Mucosa of gallbladder (tissue), 1 donor: Measurements from ENCODE around the gene CRHR1. TPM values are rescaled to one million over a fixed set of nuclear protein-coding genes. Genes with fewer than 3 reads are reported as not detected.
A peak's percentile ranks its signal among the peaks of the same experiment; 100 is the strongest.
"Not testable (repeated sequence)": the region's sequence is repeated elsewhere in the genome, so short reads cannot be mapped to it uniquely, and the experiment has no call there.

ENCODE experiments used
- DNase-seq: peaks from one replicate; pipeline ENCODE4 v3.0.0-alpha.2; 2020; ENCODE audit warnings: low spot score
- total RNA-seq: library from RNA; stranded (reverse); gene quantifications from one replicate; pipeline ENCODE4 v1.2.1, GENCODE V29; 2021
- donor health status: DM: no; HTN: no; CAD: no.

Gene CRHR1
- total RNA-seq, 1 donor from 2014 or later = not detected

- DNase-seq = no peak
These were observed 61.5 kb downstream of the CRHR1 start for GRCh38 chr17:45845376-45846185.

GRCh38 chr17:45846223-45846622 is 62.1 kb downstream of the CRHR1 start:
- DNase-seq = no peak

- DNase-seq = no peak
These were observed 62.5 kb downstream of the CRHR1 start for GRCh38 chr17:45846646-45847045.

GRCh38 chr17:45847101-45847500 is 63.0 kb downstream of the CRHR1 start:
- DNase-seq = no peak

- no peak for DNase-seq
These were observed 63.6 kb downstream of the CRHR1 start for GRCh38 chr17:45847747-45848146.

- DNase-seq = no peak
These were observed 64.3 kb downstream of the CRHR1 start for GRCh38 chr17:45848405-45848804.

GRCh38 chr17:45848868-45849535 is 64.9 kb downstream of the CRHR1 start:
- no peak for DNase-seq

GRCh38 chr17:45849536-45849990 is 65.4 kb downstream of the CRHR1 start:
- no peak for DNase-seq

GRCh38 chr17:45850011-45850410 is 65.9 kb downstream of the CRHR1 start:
- DNase-seq = no peak

GRCh38 chr17:45850468-45850867 is 66.3 kb downstream of the CRHR1 start:
- no peak for DNase-seq

GRCh38 chr17:45851022-45851421 is 66.9 kb downstream of the CRHR1 start:
- DNase-seq = no peak

GRCh38 chr17:45851464-45851863 is 67.3 kb downstream of the CRHR1 start:
- DNase-seq = no peak

- no peak for DNase-seq
These were observed 67.8 kb downstream of the CRHR1 start for GRCh38 chr17:45851873-45852272.

- peak; percentile 58 for DNase-seq
These were observed 68.6 kb downstream of the CRHR1 start for GRCh38 chr17:45852535-45853297.

- DNase-seq = no peak
These were observed 70.1 kb downstream of the CRHR1 start for GRCh38 chr17:45854209-45854608.

- no peak for DNase-seq
These were observed 71.7 kb downstream of the CRHR1 start for GRCh38 chr17:45855691-45856336.

- DNase-seq = peak; percentile 34
These were observed 74.0 kb downstream of the CRHR1 start for GRCh38 chr17:45857977-45858708.

- peak; percentile 51 for DNase-seq
These were observed 77.0 kb downstream of the CRHR1 start for GRCh38 chr17:45861165-45861564.

- DNase-seq = not testable (repeated sequence)
These were observed 78.0 kb downstream of the CRHR1 start for GRCh38 chr17:45862127-45862526.

GRCh38 chr17:45863857-45864654 is 79.9 kb downstream of the CRHR1 start:
- DNase-seq = no peak
